H1 (cell line): ENCODE measurements around the gene LPXN. TPM values are rescaled to one million over a fixed set of nuclear protein-coding genes. Genes with fewer than 3 reads are reported as not detected.

ENCODE experiments used
- CTCF ChIA-PET: fragments of 300-600 bp; sonication (Branson Sonifier 250); formaldehyde crosslinking; loops from one replicate; lab custom pipeline; 2021; ENCODE audit not compliant: partially characterized antibody; lab: Charles Lee
- POLR2A ChIA-PET: fragments of 300-600 bp; sonication (Branson Sonifier 250); formaldehyde crosslinking; loops from one replicate; lab custom pipeline; 2021; ENCODE audit warnings: inconsistent platforms; ENCODE audit not compliant: partially characterized antibody; lab: Charles Lee
- DNase-seq, 2 experiments: peaks; one replicate each; pipeline versions ENCODE4 v3.0.0 to v3.0.0-alpha.2; 2010 to 2022; ENCODE audit warnings: low spot score in 2 of 2, low read depth in 1 of 2, mixed read lengths in 1 of 2
- FAIRE-seq: peaks from 2 replicates; lab custom pipeline; 2011; peaks lifted over from hg19 to GRCh38; lab: Jason Lieb, UNC
- H2AFZ ChIP-seq: 2 replicates; pipeline ENCODE4 v1.8.1; 2012; ENCODE audit warnings: low read length, inconsistent platforms
- H2AK5ac ChIP-seq: 2 replicates; pipeline ENCODE4 v1.6.1; 2013; ENCODE audit warnings: low read depth, low read length
- H2BK120ac ChIP-seq: replicated peaks from 2 replicates; pipeline ENCODE3; 2013; ENCODE audit warnings: low read depth, low read length, inconsistent platforms
- H2BK12ac ChIP-seq: 2 replicates; pipeline ENCODE4 v1.6.1; 2013; ENCODE audit warnings: low read depth, low read length
- H2BK15ac ChIP-seq: 2 replicates; pipeline ENCODE4 v1.6.1; 2013; ENCODE audit warnings: low read length
- H2BK20ac ChIP-seq: 2 replicates; pipeline ENCODE4 v1.6.1; 2013; ENCODE audit warnings: low read length
- H2BK5ac ChIP-seq: 2 replicates; pipeline ENCODE4 v1.6.1; 2013; ENCODE audit warnings: low read depth, low read length
- H3K14ac ChIP-seq: 2 replicates; pipeline ENCODE4 v1.6.1; 2013; ENCODE audit warnings: inconsistent platforms; ENCODE audit not compliant: insufficient read length
- H3K18ac ChIP-seq: 2 replicates; pipeline ENCODE4 v1.6.1; 2013; ENCODE audit warnings: low read length; ENCODE audit errors: extremely low read depth
- H3K23ac ChIP-seq: 2 replicates; pipeline ENCODE4 v1.6.1; 2013; ENCODE audit warnings: inconsistent platforms; ENCODE audit not compliant: insufficient read length
- H3K23me2 ChIP-seq: 2 replicates; pipeline ENCODE4 v1.6.1; 2013; ENCODE audit warnings: low read depth, low read length
- H3K27ac ChIP-seq: 2 replicates; pipeline ENCODE4 v1.6.1; 2011; ENCODE audit warnings: low read depth, low read length, inconsistent platforms
- H3K27me3 ChIP-seq, 4 experiments: replicated peaks in 1 of 4; 1 replicate in 1 of 4; 2 replicates in 3 of 4; pipeline versions ENCODE4 v1.6.1 to v1.8.1; 2011 to 2013; ENCODE audit warnings: low read length in 3 of 4, mild to moderate bottlenecking in 3 of 4, inconsistent platforms in 2 of 4, mixed read lengths in 2 of 4, moderate library complexity in 1 of 4; ENCODE audit not compliant: control insufficient read depth in 3 of 4, insufficient read depth in 3 of 4; ENCODE audit errors: extremely low read depth in 1 of 4
- H3K36me3 ChIP-seq, 4 experiments: 2 replicates each; pipeline versions ENCODE4 v1.6.1 to v1.8.1; 2011 to 2013; ENCODE audit warnings: mild to moderate bottlenecking in 4 of 4, low read length in 3 of 4, moderate library complexity in 2 of 4, control low read depth in 1 of 4, inconsistent platforms in 1 of 4; ENCODE audit not compliant: insufficient read depth in 4 of 4, control insufficient read depth in 2 of 4
- H3K4ac ChIP-seq: replicated peaks from 2 replicates; pipeline ENCODE3; 2013; ENCODE audit warnings: low read length, low read depth, mixed read lengths, inconsistent platforms; ENCODE audit not compliant: insufficient read length
- H3K4me1 ChIP-seq, 4 experiments: replicated peaks in 1 of 4; 1 replicate in 1 of 4; 2 replicates in 3 of 4; pipeline versions ENCODE4 v1.6.1 to v1.8.1; 2011 to 2013; ENCODE audit warnings: low read length in 3 of 4, inconsistent platforms in 2 of 4, mixed read lengths in 1 of 4; ENCODE audit not compliant: insufficient read depth in 4 of 4, control insufficient read depth in 3 of 4
- H3K4me2 ChIP-seq, 2 experiments: 2 replicates each; pipeline versions ENCODE4 v1.6.1 to v1.8.1; 2011 to 2013; ENCODE audit warnings: low read depth in 2 of 2, low read length in 2 of 2, control low read depth in 1 of 2, inconsistent platforms in 1 of 2, mild to moderate bottlenecking in 1 of 2; ENCODE audit not compliant: insufficient read depth in 1 of 2
- H3K4me3 ChIP-seq, 4 experiments: fragments of 200-600, 300-600 bp in 1 of 4; sonication (generic), shearing (Covaris generic), sonication (Bioruptor Twin) in 1 of 4; 2 replicates each; pipeline versions ENCODE4 v1.5.1 to v1.8.1; 2011 to 2016; ENCODE audit warnings: low read length in 4 of 4, low read depth in 3 of 4, control low read depth in 2 of 4, inconsistent platforms in 2 of 4, mild to moderate bottlenecking in 2 of 4, mixed read lengths in 1 of 4, moderate library complexity in 1 of 4; ENCODE audit not compliant: insufficient read depth in 2 of 4; ENCODE audit errors: extremely low read depth in 1 of 4
- H3K56ac ChIP-seq: replicated peaks from 2 replicates; pipeline ENCODE3; 2013; ENCODE audit warnings: low read depth, mild to moderate bottlenecking, mixed read lengths, low read length, inconsistent platforms; ENCODE audit not compliant: insufficient read length
- H3K79me1 ChIP-seq: 2 replicates; pipeline ENCODE4 v1.6.1; 2013; ENCODE audit warnings: low read depth, low read length, control low read depth
- H3K79me2 ChIP-seq, 2 experiments: 2 replicates each; pipeline versions ENCODE4 v1.6.1 to v1.8.1; 2012 to 2013; ENCODE audit warnings: low read length in 2 of 2, mild to moderate bottlenecking in 2 of 2, inconsistent platforms in 1 of 2; ENCODE audit not compliant: insufficient read depth in 2 of 2, control insufficient read depth in 1 of 2
- H3K9ac ChIP-seq, 4 experiments: replicated peaks in 1 of 4; 1 replicate in 1 of 4; 2 replicates in 3 of 4; pipeline versions ENCODE4 v1.6.1 to v1.8.1; 2011 to 2013; ENCODE audit warnings: low read depth in 3 of 4, low read length in 3 of 4, control low read depth in 2 of 4, mild to moderate bottlenecking in 2 of 4, moderate library complexity in 2 of 4, inconsistent platforms in 1 of 4; ENCODE audit errors: extremely low read depth in 1 of 4
- H3K9me3 ChIP-seq, 2 experiments: 2 replicates each; pipeline versions ENCODE4 v1.6.1 to v1.8.1; 2012 to 2013; ENCODE audit warnings: mild to moderate bottlenecking in 2 of 2, moderate library complexity in 2 of 2, control low read depth in 1 of 2, inconsistent platforms in 1 of 2, low read depth in 1 of 2, low read length in 1 of 2, mixed read lengths in 1 of 2; ENCODE audit not compliant: insufficient read depth in 2 of 2
- H4K20me1 ChIP-seq, 2 experiments: replicated peaks in 1 of 2; 2 replicates each; pipeline versions ENCODE3 to v1.8.1; 2011 to 2013; ENCODE audit warnings: inconsistent platforms in 2 of 2, low read length in 2 of 2, mild to moderate bottlenecking in 1 of 2; ENCODE audit not compliant: insufficient read depth in 2 of 2, control insufficient read depth in 1 of 2
- H4K5ac ChIP-seq: 2 replicates; pipeline ENCODE4 v1.6.1; 2013; ENCODE audit warnings: low read length, low read depth, mixed read lengths, inconsistent platforms; ENCODE audit not compliant: insufficient read length
- H4K8ac ChIP-seq: 2 replicates; pipeline ENCODE4 v1.8.0; 2013; ENCODE audit warnings: mild to moderate bottlenecking, moderate library complexity, low read length, inconsistent platforms; ENCODE audit not compliant: insufficient read depth; ENCODE audit errors: extremely low read depth
- H4K91ac ChIP-seq: replicated peaks from 2 replicates; pipeline ENCODE3; 2013; ENCODE audit warnings: low read length, mixed read lengths, inconsistent platforms; ENCODE audit not compliant: insufficient read length
- GABPA ChIP-seq: IDR thresholded peaks from 2 replicates; pipeline ENCODE4 v1.6.1; 2011; ENCODE audit warnings: mild to moderate bottlenecking, low read length, moderate library complexity, borderline replicate concordance; ENCODE audit not compliant: insufficient read depth
- ZNF274 ChIP-seq: IDR thresholded peaks from 2 replicates; pipeline ENCODE4 v1.7.0; 2012; ENCODE audit warnings: low read length, borderline replicate concordance; ENCODE audit errors: extremely low read depth
- WGBS, 2 experiments: shearing (Covaris generic) in 1 of 2; methylation state at CpG; one replicate each; pipeline versions ENCODE4 v1.1.6 to v1.1.7; 2013 to 2015; ENCODE audit warnings: low lambda C conversion rate in 2 of 2, mixed read lengths in 2 of 2, inconsistent platforms in 1 of 2, low coverage in 1 of 2, missing lambda C conversion rate in 1 of 2; ENCODE audit not compliant: insufficient replicate concordance in 2 of 2, insufficient coverage in 1 of 2, insufficient read length in 1 of 2; ENCODE audit errors: extremely low coverage in 1 of 2, missing lambda C conversion rate in 1 of 2; 5-methylcytosine and 5-hydroxymethylcytosine counted together
- polyA plus RNA-seq, 7 experiments: library from polyadenylated mRNA; depleted of rRNA in 3 of 7; stranded (reverse) in 5 of 7; unstranded in 2 of 7; fragments of >200 nt in 5 of 7; fragments of 200-250 nt in 2 of 7; gene quantifications; 1 replicate in 5 of 7; 2 replicates in 1 of 7; 4 replicates in 1 of 7; pipeline versions ENCODE4 v1.2.1 to v1.2.3, GENCODE V29; 2011 to 2013; ENCODE audit warnings: missing spikeins in 2 of 7, mixed read lengths in 2 of 7
- total RNA-seq: library from RNA; stranded (reverse); fragmentation: NEBNext Ultra II Directional; extraction: Animal tissue kit (Norgen Biotek cat#: 25700); gene quantifications from 2 replicates; pipeline ENCODE4 v1.2.1, GENCODE V29; 2021

LPXN gene
- total and polyA plus RNA-seq, 2 of the 8 experiments (the other 6 are each of a cell fraction or from before 2014, with no cell fraction given), result 1.4 to 2.7 TPM

- Histone ChIP-seq H4K20me1 (no peaks in the 10 kb centered on the region), H3K23ac (no peak overlapping the region), H2BK15ac (no peak overlapping the region), H3K18ac (no peak overlapping the region), H3K79me1 (no peaks in the 10 kb centered on the region), H2BK20ac (no peak overlapping the region), H4K5ac (no peak overlapping the region), H3K4ac (no peak overlapping the region), H2BK120ac (no peak overlapping the region), H4K91ac (no peak overlapping the region), H2AFZ (no peak overlapping the region), H3K9me3 (no peaks in the 10 kb centered on the region), H2AK5ac (no peak overlapping the region), H3K79me2 (no peaks in the 10 kb centered on the region), H3K27ac (no peak overlapping the region), H3K56ac (no peak overlapping the region), H3K9ac (no peak overlapping the region), H3K4me2 (no peak overlapping the region), H3K14ac (no peak overlapping the region), H2BK12ac (no peak overlapping the region), H3K27me3 (no peaks in the 10 kb centered on the region), H3K4me3 (no peak overlapping the region), H4K8ac (no peak overlapping the region; the same call in 1 of the 2 replicates), H3K4me1 (no peaks in the 10 kb centered on the region), H3K23me2 (no peaks in the 10 kb centered on the region), H2BK5ac (no peak overlapping the region), H3K36me3 (no peaks in the 10 kb centered on the region)
- FAIRE-seq (no peak), DNase-seq (no peak)
- POLR2A ChIA-PET, result no interaction called here
- WGBS, 2 experiments, result 91% methylated on average over 1 of the region's 1 CpG; no CpG with 5 or more reads in 1 of the 2 experiments
- CTCF ChIA-PET, result interaction anchor here (1.3 kb wide), 2 partner anchors 10 to 14 kb away, joined by 5 to 6 read pairs; no protein-coding TSS in a partner anchor
- no peak for TF ChIP-seq GABPA
- no peak for TF ChIP-seq ZNF274
These were observed 65.9 kb downstream of the LPXN start for GRCh38 chr11:58509748-58510147.
